Stimulated activated CD4-positive, alpha-beta T cell treated with anti-CD3 and anti-CD28 coated beads, Interleukin-12 subunit alpha, Interleukin-12 subunit beta, amount 100 ng/mL, for 24 hours (primary cell): ENCODE results near the gene PKN1.
A peak's percentile ranks its signal among the peaks of the same experiment; 100 is the strongest.

Source experiments
- DNase-seq, 2 experiments: peaks; one replicate each; pipeline ENCODE4 v3.0.0-alpha.2; 2020; ENCODE audit warnings: low read depth in 2 of 2

The PKN1 gene

GRCh38 chr19:14514215-14514863 is 81.2 kb downstream of the PKN1 start:
- DNase-seq = no peak

GRCh38 chr19:14515501-14516047 is 82.5 kb downstream of the PKN1 start:
- DNase-seq = no peak

GRCh38 chr19:14516048-14516534 is 83.0 kb downstream of the PKN1 start:
- no peak for DNase-seq

GRCh38 chr19:14516746-14517438 is 83.8 kb downstream of the PKN1 start:
- DNase-seq = no peak

GRCh38 chr19:14517446-14517839 is 84.3 kb downstream of the PKN1 start:
- no peak for DNase-seq

- peak; percentile 52 to 57 for DNase-seq
These were observed 84.9 kb downstream of the PKN1 start, which contains the start of gene DNAJB1 for GRCh38 chr19:14517840-14518505. Gene DNAJB1, minus strand, starts transcription at chr19:14518397. Its CDS starts 48 bp downstream, at chr19:14518349.

- no peak for DNase-seq
These were observed 86.2 kb downstream of the PKN1 start for GRCh38 chr19:14519245-14519859.

- DNase-seq = no peak
These were observed 86.8 kb downstream of the PKN1 start for GRCh38 chr19:14519860-14520407.

GRCh38 chr19:14520543-14520942 is 87.4 kb downstream of the PKN1 start:
- DNase-seq = no peak
